Fibroblast of mammary gland (primary cell): ENCODE data around the gene IFT22.

ENCODE experiments used
- DNase-seq: peaks from one replicate; pipeline ENCODE4 v3.0.0-alpha.2; 2010; ENCODE audit warnings: low read depth
- H3K4me3 ChIP-seq: 2 replicates; pipeline ENCODE4 v1.5.1; 2011; ENCODE audit warnings: low read depth, mild to moderate bottlenecking, low read length, moderate library complexity; ENCODE audit not compliant: control insufficient read depth
- TF ChIP-seq, protein P1 (sequence below): conservative IDR thresholded peaks from 2 replicates; pipeline ENCODE4 v1.5.1; 2011; ENCODE audit warnings: low read depth, low read length, inconsistent platforms; ENCODE audit not compliant: control insufficient read depth, insufficient read depth

Gene IFT22

DNA sequence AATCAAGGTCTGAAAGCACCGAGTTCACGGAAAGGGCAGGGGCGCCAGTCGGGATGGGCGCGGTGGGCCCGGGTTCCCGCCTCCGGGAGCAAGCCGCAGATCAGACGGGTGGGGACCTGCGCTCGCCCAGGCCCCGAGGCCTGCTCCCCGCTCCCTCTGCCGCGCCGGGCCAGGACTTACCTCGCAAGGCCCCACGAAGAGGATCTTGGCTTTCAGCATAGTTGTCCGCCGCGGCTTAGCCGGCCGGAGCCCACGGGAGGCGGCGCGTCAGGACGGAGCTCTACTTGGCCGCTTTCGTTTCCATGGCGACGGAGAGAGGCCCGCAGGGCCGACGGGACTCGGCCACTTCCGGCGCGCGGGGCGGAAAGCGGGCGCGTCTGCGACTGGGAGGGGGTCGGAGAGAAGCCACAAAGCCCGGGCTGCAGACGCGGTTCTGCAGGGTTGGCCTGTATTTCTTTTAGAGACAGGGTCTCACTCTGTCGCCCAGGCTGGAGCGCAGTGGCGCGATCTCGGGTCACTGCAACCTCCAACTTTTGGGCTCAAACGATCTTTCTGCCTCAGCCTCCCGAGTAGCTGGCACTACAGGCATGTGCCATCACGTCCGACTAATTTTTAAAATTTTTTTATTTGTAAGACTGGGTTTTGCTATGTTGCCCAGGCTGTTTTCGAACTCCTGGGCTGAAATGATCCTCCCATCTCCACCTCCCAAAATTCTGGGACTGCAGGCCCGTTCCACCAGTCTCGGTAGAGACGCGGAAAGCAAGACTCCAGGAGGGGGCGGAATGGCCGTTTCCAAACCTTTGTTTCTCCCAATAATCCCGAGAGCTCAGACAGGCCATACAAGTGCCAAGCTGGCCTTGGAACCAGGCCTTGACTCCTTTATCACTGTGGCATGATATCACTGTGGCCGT, at the start of gene IFT22:
TSS of gene IFT22 (minus strand) at position 322 of the 911 bp plus-strand sequence. CDS start at position 219, 103 bp downstream.
- DNase-seq = peak; percentile 83
- peak within 1 kb of the TSS; percentile 73 for H3K4me3 ChIP-seq
- TF ChIP-seq, protein P1, sequence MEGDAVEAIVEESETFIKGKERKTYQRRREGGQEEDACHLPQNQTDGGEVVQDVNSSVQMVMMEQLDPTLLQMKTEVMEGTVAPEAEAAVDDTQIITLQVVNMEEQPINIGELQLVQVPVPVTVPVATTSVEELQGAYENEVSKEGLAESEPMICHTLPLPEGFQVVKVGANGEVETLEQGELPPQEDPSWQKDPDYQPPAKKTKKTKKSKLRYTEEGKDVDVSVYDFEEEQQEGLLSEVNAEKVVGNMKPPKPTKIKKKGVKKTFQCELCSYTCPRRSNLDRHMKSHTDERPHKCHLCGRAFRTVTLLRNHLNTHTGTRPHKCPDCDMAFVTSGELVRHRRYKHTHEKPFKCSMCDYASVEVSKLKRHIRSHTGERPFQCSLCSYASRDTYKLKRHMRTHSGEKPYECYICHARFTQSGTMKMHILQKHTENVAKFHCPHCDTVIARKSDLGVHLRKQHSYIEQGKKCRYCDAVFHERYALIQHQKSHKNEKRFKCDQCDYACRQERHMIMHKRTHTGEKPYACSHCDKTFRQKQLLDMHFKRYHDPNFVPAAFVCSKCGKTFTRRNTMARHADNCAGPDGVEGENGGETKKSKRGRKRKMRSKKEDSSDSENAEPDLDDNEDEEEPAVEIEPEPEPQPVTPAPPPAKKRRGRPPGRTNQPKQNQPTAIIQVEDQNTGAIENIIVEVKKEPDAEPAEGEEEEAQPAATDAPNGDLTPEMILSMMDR = peak; percentile 39

DNA sequence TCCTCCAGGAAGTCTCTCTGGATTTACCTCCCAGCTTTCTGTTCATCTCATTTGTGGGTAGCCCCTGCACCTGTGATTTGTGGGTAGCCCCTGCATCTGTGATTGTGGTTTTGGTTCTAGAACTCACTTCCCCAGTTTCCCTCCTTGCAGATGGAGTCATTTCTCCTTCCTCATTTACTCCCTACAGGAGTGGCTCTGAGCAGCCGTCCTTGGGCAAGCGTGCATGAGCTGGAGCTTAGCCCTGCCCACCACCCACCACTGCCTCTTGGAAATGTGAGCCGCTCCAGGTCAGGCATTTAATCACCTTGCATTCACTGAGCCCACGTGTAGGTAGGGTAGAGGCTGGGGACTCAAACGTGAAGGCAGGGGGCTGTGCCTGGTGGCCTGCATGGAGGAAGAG, 49.2 kb upstream of the IFT22 start:
- no peak overlapping the region for H3K4me3 ChIP-seq
- TF ChIP-seq, protein P1 = no peak
- no peak for DNase-seq

DNA sequence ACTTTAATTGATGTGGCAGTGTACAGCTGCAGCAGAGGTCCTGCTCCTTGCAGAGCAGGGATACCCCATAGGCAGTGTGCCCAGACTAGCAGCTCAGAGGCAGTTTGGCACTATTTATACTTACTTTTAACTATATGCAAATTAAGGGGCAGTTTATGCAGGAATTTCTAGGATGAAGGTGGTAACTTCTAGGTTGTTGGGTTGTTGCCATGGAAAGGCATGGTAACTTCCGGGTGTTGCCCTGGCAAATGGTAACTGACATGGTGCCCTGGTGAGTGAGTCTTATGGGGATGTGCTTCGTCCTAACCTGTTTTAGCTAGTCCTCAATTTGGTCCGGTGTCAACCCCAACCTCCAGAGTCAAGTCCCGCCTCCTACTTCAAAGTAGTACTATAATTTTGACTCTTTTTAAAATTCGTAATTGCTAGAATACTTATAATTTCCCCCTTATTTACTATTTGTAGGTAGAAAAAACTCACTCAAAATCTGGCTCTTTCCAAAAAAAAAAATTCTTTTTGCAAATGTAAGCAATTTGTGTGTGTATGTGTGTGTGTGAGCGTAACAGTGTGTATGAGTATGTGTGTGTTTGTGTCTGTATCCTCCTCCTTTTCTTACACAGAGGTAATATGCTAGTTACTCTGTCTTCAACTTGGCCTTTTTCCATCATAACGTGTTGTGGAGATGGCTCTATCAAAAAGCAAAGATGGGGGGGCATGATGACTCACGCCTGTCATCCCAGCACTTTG, 47.0 kb upstream of the IFT22 start:
- no peak overlapping the region for H3K4me3 ChIP-seq
- TF ChIP-seq, protein P1 = no peak
- no peak for DNase-seq

DNA sequence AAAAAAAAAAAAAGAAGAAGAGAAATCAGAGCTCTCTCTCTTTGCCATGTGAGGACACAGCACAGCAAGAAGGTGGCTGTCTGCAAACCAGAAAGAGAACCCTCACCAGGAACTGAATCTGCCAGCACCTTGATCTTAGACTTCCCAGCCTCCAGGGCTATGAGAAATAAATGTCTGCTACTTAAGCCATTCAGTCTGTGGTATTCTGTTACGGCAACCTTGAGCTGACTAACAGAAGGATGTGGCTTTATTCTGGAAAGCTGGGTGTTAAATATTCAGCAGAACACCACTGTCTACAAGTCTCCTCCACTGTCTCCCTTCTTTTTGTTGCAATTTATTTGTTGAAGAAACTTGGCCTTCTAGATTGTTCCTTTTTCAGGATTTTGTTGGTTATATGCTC, 46.1 kb upstream of the IFT22 start:
- H3K4me3 ChIP-seq = no peak overlapping the region
- DNase-seq = no peak
- TF ChIP-seq, protein P1 = no peak

DNA sequence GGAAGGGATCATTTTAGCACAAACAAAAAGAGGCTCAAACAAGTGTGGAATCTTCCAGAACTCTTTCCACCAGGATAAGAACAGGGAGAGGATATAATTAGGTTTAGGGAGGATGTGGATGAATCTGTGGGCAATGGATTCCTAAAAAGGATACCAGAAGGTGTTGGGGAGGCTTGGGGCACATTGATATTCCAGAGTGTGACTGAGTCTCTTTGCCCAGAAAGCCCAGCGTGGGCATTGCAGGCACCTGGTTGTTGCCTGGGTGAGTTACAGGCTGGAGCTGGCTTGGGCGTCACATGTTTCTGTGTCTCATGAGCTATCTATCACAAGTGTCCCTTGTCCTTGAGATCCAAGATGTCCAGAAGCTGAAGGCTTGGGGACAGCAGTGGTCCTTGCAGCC, 44.3 kb upstream of the IFT22 start:
- DNase-seq = no peak
- no peak overlapping the region for H3K4me3 ChIP-seq
- TF ChIP-seq, protein P1 = no peak

DNA sequence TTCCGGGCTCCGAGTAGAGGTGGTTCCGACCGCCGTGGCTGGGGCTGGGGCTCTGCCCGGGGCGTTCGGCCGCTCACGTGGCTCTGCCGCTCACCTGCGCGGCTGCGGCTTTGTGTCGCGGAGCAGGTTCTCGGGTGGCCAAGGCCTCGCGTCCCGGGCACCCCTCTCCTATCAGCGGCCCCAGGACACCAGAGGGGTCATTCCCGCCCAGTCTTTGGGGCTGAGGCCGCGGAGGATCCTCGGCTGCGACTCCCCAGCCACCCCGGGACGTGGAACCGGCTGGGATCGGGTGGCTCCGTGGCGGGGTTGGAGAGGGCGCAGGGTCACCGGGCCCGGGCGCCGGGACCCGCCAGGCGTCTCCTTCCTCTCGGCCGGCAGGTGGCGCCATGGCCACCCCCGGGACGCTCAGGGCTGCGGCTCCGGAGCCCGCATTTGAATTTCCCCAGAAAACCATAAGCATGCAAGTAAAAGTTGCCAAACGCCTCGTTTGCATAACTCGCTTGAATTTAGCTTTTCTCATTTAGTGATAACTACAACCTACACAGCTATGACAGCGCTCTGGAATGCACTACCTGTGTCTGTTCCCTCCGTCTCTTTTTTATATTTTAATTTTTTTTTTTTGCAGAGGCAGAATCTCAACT, 42.2 kb upstream of the IFT22 start:
- TF ChIP-seq, protein P1 = peak; percentile 51
- no peak overlapping the region for H3K4me3 ChIP-seq
- DNase-seq = peak; percentile 35
